Measurements from ENCODE around the gene ARID3B. TPM values are rescaled to one million over a fixed set of nuclear protein-coding genes. Genes with fewer than 3 reads are reported as not detected.

The ARID3B gene
- total RNA-seq, 1 donor from 2014 or later, result 2.5 TPM

DNA sequence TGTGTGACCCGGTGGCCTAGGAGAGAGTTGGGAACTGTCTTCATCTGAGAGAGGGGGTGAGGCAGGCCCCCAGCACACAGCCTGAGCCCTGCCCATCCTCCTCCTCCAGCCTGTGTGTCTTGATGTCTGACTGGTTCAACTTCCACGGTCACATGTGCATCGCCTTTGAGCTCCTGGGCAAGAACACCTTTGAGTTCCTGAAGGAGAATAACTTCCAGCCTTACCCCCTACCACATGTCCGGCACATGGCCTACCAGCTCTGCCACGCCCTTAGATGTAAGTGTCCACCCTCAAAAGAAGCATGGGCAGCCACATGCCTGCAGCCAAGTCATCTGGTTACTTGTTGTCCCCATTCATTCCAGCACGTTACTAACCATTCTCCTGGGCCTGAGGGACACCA, 84.7 kb downstream of the ARID3B start:
- Mint-ChIP-seq H3K4me1 (ENCODE audit: low read depth) (peaks cover 4% of the 10 kb centered on the region), H3K36me3 (ENCODE audit: low read depth) (peaks cover 33% of the 10 kb centered on the region), H3K27ac (ENCODE audit: unreplicated experiment) (no peak overlapping the region), H3K27me3 (ENCODE audit: low read depth) (no peaks in the 10 kb centered on the region), H3K9me3 (ENCODE audit: low read depth) (no peaks in the 10 kb centered on the region), H3K4me3 (ENCODE audit: unreplicated experiment) (no peak overlapping the region)
- no peak for DNase-seq (ENCODE audit: low spot score)
- TF ChIP-seq, protein P1, sequence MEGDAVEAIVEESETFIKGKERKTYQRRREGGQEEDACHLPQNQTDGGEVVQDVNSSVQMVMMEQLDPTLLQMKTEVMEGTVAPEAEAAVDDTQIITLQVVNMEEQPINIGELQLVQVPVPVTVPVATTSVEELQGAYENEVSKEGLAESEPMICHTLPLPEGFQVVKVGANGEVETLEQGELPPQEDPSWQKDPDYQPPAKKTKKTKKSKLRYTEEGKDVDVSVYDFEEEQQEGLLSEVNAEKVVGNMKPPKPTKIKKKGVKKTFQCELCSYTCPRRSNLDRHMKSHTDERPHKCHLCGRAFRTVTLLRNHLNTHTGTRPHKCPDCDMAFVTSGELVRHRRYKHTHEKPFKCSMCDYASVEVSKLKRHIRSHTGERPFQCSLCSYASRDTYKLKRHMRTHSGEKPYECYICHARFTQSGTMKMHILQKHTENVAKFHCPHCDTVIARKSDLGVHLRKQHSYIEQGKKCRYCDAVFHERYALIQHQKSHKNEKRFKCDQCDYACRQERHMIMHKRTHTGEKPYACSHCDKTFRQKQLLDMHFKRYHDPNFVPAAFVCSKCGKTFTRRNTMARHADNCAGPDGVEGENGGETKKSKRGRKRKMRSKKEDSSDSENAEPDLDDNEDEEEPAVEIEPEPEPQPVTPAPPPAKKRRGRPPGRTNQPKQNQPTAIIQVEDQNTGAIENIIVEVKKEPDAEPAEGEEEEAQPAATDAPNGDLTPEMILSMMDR (IDR thresholded peaks at IDR 0.05), result no peak

DNA sequence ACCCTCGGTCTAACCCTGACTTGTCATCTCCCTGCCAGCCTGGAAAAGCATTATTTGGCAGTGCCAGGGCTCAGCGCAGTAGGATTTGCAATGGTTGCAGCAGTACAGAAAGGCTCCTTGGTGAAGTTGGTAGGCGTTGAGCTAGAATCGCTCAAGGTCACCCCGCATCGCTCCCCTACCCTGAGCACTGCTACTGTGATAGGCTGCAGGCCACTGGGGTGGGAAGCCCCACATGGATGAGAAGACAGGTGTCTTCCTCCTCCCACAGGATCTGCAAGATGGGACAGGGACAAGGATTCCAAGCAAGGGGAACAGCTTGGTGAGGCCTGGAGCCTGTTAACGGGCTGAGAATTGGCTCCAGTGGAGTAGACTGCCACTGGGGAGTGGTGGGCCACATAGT, 85.3 kb downstream of the ARID3B start:
- no peak overlapping the region for H3K27ac Mint-ChIP-seq (ENCODE audit: unreplicated experiment)
- H3K4me1 Mint-ChIP-seq (ENCODE audit: low read depth), result no peaks in the 10 kb centered on the region
- H3K4me3 Mint-ChIP-seq (ENCODE audit: unreplicated experiment), result no peak overlapping the region
- H3K36me3 Mint-ChIP-seq (ENCODE audit: low read depth), result peaks cover 30% of the 10 kb centered on the region
- DNase-seq (ENCODE audit: low spot score), result no peak
- TF ChIP-seq, protein P1 (IDR thresholded peaks at IDR 0.05), result no peak
- no peaks in the 10 kb centered on the region for H3K27me3 Mint-ChIP-seq (ENCODE audit: low read depth)
- H3K9me3 Mint-ChIP-seq (ENCODE audit: low read depth), result no peaks in the 10 kb centered on the region

DNA sequence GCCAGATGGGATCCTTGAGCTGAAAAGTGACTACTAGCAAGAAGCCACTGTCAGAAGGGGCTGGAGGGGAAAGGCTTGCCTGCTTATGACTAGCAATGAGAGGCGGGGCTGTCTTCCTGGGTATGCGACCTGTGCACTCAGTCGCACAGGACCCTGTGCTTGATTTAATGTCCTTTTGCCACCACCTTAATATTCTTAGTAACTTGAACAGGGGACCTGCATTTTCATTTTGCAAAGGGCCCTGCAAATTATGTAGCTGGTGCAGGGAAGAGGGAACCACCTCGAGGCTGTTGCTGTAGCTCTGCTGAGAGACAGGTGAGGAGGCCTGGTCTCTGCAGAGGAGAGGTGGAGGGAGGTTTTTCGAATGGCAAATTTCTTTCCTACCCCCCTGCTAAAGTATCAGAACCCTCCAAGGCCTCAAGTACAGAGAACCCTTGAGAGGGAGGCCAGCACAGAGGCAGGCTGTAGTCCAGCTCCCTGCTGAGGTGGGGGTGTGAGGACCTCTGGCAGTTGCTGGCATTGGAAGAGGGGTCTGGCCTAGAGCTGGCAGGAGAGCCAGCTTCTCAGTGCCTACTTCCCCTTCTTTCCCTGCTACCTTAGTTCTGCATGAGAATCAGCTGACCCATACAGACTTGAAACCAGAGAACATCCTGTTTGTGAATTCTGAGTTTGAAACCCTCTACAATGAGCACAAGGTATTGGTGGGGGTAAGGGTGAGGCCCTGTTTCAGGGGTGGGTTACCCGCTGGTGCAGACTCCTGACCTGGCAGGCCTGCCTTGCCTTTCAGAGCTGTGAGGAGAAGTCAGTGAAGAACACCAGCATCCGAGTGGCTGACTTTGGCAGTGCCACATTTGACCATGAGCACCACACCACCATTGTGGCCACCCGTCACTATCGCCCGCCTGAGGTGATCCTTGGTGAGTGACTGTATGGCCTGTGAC, 86.0 kb downstream of the ARID3B start:
- Mint-ChIP-seq H3K36me3 (ENCODE audit: low read depth) (peaks cover 26% of the 10 kb centered on the region), H3K27me3 (ENCODE audit: low read depth) (no peaks in the 10 kb centered on the region), H3K4me3 (ENCODE audit: unreplicated experiment) (no peak overlapping the region), H3K27ac (ENCODE audit: unreplicated experiment) (no peak overlapping the region), H3K4me1 (ENCODE audit: low read depth) (no peaks in the 10 kb centered on the region), H3K9me3 (ENCODE audit: low read depth) (no peaks in the 10 kb centered on the region)
- TF ChIP-seq, protein P1 (IDR thresholded peaks at IDR 0.05), result no peak
- no peak for DNase-seq (ENCODE audit: low spot score)

DNA sequence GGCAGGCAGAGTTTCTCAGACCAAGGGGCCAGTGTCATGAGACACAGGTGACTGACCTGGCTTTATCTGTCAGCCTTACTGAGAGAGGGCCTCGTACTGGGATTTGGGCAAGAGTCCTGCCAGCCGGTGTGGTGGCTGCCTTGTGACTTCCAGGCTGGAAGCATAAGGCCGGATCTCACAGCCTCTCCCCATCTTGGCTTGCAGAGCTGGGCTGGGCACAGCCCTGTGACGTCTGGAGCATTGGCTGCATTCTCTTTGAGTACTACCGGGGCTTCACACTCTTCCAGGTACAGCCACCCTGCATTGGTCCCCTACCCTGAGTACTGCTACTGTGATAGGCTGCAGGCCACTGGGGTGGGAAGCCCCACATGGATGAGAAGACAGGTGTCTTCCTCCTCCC, 86.7 kb downstream of the ARID3B start:
- Mint-ChIP-seq H3K27ac (ENCODE audit: unreplicated experiment) (no peak overlapping the region), H3K9me3 (ENCODE audit: low read depth) (no peaks in the 10 kb centered on the region), H3K4me1 (ENCODE audit: low read depth) (no peaks in the 10 kb centered on the region), H3K4me3 (ENCODE audit: unreplicated experiment) (no peak overlapping the region), H3K36me3 (ENCODE audit: low read depth) (peaks cover 22% of the 10 kb centered on the region), H3K27me3 (ENCODE audit: low read depth) (no peaks in the 10 kb centered on the region)
- TF ChIP-seq, protein P1 (IDR thresholded peaks at IDR 0.05), result no peak
- no peak for DNase-seq (ENCODE audit: low spot score)

DNA sequence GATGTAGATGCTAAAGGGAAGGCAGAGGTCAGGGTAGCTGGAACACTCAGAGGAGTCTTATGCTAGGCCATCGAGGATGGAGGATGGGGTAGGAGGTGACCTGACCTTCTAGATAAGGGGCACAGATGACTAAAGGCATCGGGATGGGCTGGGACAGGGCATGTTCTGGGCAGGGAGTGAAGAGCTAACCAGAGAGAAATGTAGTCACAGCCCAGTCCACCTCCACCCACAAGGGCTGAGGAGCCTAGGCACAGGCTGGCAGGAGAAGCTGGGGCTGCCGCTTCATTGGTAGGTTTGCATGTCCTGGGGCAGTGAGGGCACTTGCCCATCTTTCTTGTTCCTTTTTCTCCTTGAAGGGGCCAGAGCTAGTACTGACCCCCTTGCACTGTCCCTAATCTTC, 87.2 kb downstream of the ARID3B start:
- H3K36me3 Mint-ChIP-seq (ENCODE audit: low read depth), result peaks cover 22% of the 10 kb centered on the region
- TF ChIP-seq, protein P1 (IDR thresholded peaks at IDR 0.05), result no peak
- H3K27ac Mint-ChIP-seq (ENCODE audit: unreplicated experiment), result peak overlapping the region; percentile 27
- no peak for DNase-seq (ENCODE audit: low spot score)
- no peak overlapping the region for H3K4me3 Mint-ChIP-seq (ENCODE audit: unreplicated experiment)
- no peaks in the 10 kb centered on the region for H3K4me1 Mint-ChIP-seq (ENCODE audit: low read depth)
- H3K27me3 Mint-ChIP-seq (ENCODE audit: low read depth), result no peaks in the 10 kb centered on the region
- H3K9me3 Mint-ChIP-seq (ENCODE audit: low read depth), result no peaks in the 10 kb centered on the region

Measured in chondrocyte (in vitro differentiated cells).